Measurements from ENCODE around the gene CALML3. TPM values are rescaled to one million over a fixed set of nuclear protein-coding genes. Genes with fewer than 3 reads are reported as not detected.

CALML3 gene
- total and polyA plus RNA-seq, 2 donors (not counting 1 experiment from before 2014, with no cell fraction given), result not detected

DNA sequence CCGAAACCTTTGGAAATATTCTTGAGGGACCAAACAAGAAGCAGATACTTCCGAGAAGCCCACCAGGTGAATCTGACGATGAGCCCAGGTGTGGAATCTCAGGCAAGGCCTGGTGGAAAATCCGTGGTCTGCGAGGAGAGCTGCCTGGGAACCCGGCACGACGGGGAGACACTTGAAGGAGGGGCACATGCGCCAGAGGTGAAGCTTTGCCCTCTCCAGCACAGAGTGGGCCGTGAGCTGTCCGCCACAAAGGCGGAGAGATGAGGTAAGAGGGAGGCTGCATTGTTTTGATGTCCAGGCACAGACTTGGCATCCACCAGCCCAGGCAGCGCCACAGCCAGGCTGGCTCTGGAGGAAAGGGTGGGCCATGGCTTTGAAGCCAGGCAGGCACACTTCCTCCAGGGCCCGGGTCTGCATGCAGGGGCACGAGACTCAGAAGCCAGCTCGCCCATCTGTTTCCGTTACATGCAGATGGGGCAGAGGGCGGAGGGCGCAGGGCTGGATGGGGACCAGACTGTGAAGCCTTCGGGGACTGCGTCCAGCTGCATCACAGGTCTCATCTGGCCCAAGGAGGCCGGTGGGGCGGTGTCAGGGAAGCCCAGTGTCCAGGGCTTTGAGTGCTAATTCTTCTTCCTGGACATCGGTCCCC is 45.4 kb downstream of the CALML3 start:
- Histone ChIP-seq H3K27me3 (replicated peaks in 1 of 4; ENCODE audit: control extremely low read depth in 1 of 4, control insufficient read depth in 3 of 4, insufficient read depth in 4 of 4, low read length in 3 of 4) (no peaks in the 10 kb centered on the region), H3K27ac (ENCODE audit: low read length in 2 of 2) (no peak overlapping the region), H3K9me3 (ENCODE audit: control extremely low read depth in 1 of 3, control insufficient read depth in 2 of 3, insufficient read depth in 1 of 3, low read length in 2 of 3) (no peaks in the 10 kb centered on the region), H2AFZ (ENCODE audit: insufficient read depth, low read depth, low read length, poor library complexity, severe bottlenecking) (no peak overlapping the region), H3K4me2 (replicated peaks; ENCODE audit: low read depth, low read length, poor library complexity, severe bottlenecking) (no peak overlapping the region), H3K4me1 (ENCODE audit: control insufficient read depth in 2 of 2, insufficient read depth in 2 of 2, low read length in 2 of 2) (no peaks in the 10 kb centered on the region), H3K9ac (ENCODE audit: low read length) (no peak overlapping the region), H3K79me2 (ENCODE audit: control insufficient read depth, insufficient read depth, low read length) (no peaks in the 10 kb centered on the region), H3K36me3 (replicated peaks in 1 of 2; ENCODE audit: control extremely low read depth in 1 of 2, control insufficient read depth in 1 of 2, extremely low read depth in 1 of 2, insufficient read depth in 2 of 2, low read length in 1 of 2) (no peaks in the 10 kb centered on the region), H4K20me1 (ENCODE audit: control insufficient read depth, insufficient read depth, low read length, poor library complexity, severe bottlenecking) (no peaks in the 10 kb centered on the region), H3K4me3 (ENCODE audit: control extremely low read depth in 1 of 5, extremely low read depth in 1 of 5, insufficient read depth in 1 of 5, low read depth in 2 of 5, low read length in 4 of 5) (no peak overlapping the region)
- ATAC-seq (ENCODE audit: low read depth), result no peak
- 90% methylated on average over 23 of the region's 24 CpGs for WGBS (ENCODE audit: insufficient coverage)
- intact Hi-C loops (cut with micrococcal nuclease), result no loop called here
- DNase-seq, result no peak
- no peak overlapping the region for H3K27ac Mint-ChIP-seq
- H3K9me3 Mint-ChIP-seq (ENCODE audit: insufficient read depth), result no peaks in the 10 kb centered on the region
- ChIA-PET CTCF (interaction anchor here (0.8 kb wide), 1 partner anchor 10 kb away, joined by 3 read pairs; no protein-coding TSS in a partner anchor), POLR2A (no interaction called here)
- H3K4me1 Mint-ChIP-seq, result no peaks in the 10 kb centered on the region
- H3K27me3 Mint-ChIP-seq, result peaks cover 5% of the 10 kb centered on the region
- TF ChIP-seq EZH2 (IDR thresholded peaks at IDR 0.05; ENCODE audit: borderline replicate concordance, insufficient read depth, low read depth, low read length, poor library complexity, severe bottlenecking), result no peak
- TF ChIP-seq, protein P1, sequence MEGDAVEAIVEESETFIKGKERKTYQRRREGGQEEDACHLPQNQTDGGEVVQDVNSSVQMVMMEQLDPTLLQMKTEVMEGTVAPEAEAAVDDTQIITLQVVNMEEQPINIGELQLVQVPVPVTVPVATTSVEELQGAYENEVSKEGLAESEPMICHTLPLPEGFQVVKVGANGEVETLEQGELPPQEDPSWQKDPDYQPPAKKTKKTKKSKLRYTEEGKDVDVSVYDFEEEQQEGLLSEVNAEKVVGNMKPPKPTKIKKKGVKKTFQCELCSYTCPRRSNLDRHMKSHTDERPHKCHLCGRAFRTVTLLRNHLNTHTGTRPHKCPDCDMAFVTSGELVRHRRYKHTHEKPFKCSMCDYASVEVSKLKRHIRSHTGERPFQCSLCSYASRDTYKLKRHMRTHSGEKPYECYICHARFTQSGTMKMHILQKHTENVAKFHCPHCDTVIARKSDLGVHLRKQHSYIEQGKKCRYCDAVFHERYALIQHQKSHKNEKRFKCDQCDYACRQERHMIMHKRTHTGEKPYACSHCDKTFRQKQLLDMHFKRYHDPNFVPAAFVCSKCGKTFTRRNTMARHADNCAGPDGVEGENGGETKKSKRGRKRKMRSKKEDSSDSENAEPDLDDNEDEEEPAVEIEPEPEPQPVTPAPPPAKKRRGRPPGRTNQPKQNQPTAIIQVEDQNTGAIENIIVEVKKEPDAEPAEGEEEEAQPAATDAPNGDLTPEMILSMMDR (IDR thresholded peaks at IDR 0.05), result no peak
- no peak overlapping the region for H3K4me3 Mint-ChIP-seq

DNA sequence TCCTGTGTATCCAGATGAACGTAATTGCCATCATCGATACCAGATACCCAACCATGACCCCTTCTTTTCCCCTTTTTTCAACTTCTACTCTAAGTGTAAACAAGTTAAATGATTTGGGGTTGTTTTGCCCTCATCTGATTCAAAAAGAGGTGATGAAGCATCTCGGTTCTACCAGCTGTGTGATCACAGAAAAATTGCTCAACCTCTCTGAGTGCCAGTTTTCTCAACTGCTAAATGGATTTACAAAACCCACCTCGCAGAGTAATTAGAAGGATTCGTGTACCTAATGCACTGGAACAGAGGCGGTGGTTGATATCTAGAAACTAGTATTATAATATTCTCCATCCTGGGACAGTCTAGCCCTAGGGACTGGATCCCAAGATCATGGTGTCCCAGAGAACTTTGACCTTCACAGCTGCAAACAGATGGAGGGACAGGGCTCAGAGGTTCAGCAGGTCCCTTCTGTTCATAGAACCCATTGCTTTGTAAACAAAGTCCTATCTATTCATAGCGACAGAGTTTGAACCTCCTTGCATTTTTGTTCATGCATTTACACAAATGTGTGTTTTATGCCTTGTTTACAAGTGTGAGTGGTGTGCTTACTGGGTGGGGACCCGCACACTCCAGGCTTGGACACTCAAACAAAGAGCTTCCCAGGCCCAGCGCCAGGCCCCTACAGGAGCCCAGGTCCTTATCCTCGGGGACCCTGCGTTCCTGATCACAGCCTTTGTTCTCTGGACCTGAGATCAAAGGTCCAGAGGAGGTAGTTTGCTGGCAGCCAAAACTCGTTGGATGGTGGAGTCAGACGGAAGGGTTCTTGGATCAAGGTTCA is 46.4 kb downstream of the CALML3 start:
- WGBS (ENCODE audit: insufficient coverage), result 94% methylated on average over 5 of the region's 13 CpGs
- no peaks in the 10 kb centered on the region for H3K9me3 ChIP-seq (ENCODE audit: control extremely low read depth in 1 of 3, control insufficient read depth in 2 of 3, insufficient read depth in 1 of 3, low read length in 2 of 3)
- no peak for ATAC-seq (ENCODE audit: low read depth)
- H3K27ac Mint-ChIP-seq, result no peak overlapping the region
- no peak overlapping the region for H3K9ac ChIP-seq (ENCODE audit: low read length)
- no peaks in the 10 kb centered on the region for H3K9me3 Mint-ChIP-seq (ENCODE audit: insufficient read depth)
- H3K4me2 ChIP-seq (replicated peaks; ENCODE audit: low read depth, low read length, poor library complexity, severe bottlenecking), result no peak overlapping the region
- DNase-seq, result no peak
- H3K4me3 ChIP-seq (ENCODE audit: control extremely low read depth in 1 of 5, extremely low read depth in 1 of 5, insufficient read depth in 1 of 5, low read depth in 2 of 5, low read length in 4 of 5), result no peak overlapping the region
- no peaks in the 10 kb centered on the region for H4K20me1 ChIP-seq (ENCODE audit: control insufficient read depth, insufficient read depth, low read length, poor library complexity, severe bottlenecking)
- CTCF ChIA-PET, result interaction anchor here (0.8 to 2.0 kb wide), 2 partner anchors 11 to 52 kb away, joined by 3 to 6 read pairs; no protein-coding TSS in a partner anchor
- peaks cover 4% of the 10 kb centered on the region for H3K27me3 Mint-ChIP-seq
- H3K27ac ChIP-seq (ENCODE audit: low read length in 2 of 2), result no peak overlapping the region
- H3K4me3 Mint-ChIP-seq, result no peak overlapping the region
- H3K79me2 ChIP-seq (ENCODE audit: control insufficient read depth, insufficient read depth, low read length), result no peaks in the 10 kb centered on the region
- H3K4me1 Mint-ChIP-seq, result no peaks in the 10 kb centered on the region
- H3K36me3 ChIP-seq (replicated peaks in 1 of 2; ENCODE audit: control extremely low read depth in 1 of 2, control insufficient read depth in 1 of 2, extremely low read depth in 1 of 2, insufficient read depth in 2 of 2, low read length in 1 of 2), result no peaks in the 10 kb centered on the region
- no peak overlapping the region for H2AFZ ChIP-seq (ENCODE audit: insufficient read depth, low read depth, low read length, poor library complexity, severe bottlenecking)
- H3K27me3 ChIP-seq (replicated peaks in 1 of 4; ENCODE audit: control extremely low read depth in 1 of 4, control insufficient read depth in 3 of 4, insufficient read depth in 4 of 4, low read length in 3 of 4), result no peaks in the 10 kb centered on the region
- POLR2A ChIA-PET, result no interaction called here
- intact Hi-C loops (cut with micrococcal nuclease), result no loop called here
- TF ChIP-seq, protein P1 (IDR thresholded peaks at IDR 0.05), result no peak
- no peak for TF ChIP-seq EZH2 (IDR thresholded peaks at IDR 0.05; ENCODE audit: borderline replicate concordance, insufficient read depth, low read depth, low read length, poor library complexity, severe bottlenecking)
- H3K4me1 ChIP-seq (ENCODE audit: control insufficient read depth in 2 of 2, insufficient read depth in 2 of 2, low read length in 2 of 2), result no peaks in the 10 kb centered on the region

Measured in B cell (primary cell).